Body of pancreas (tissue), 4 donors: Measurements from ENCODE around the gene GATAD2A.

Experiments
- POLR2A ChIP-seq, 3 donors: fragments of 450-650 bp; IDR thresholded peaks; one replicate each; pipeline ENCODE4 v1.6.1; 2016; ENCODE audit warnings: antibody characterized with exemption in 3 of 3, mild to moderate bottlenecking in 2 of 3
- TF ChIP-seq, protein P1 (sequence below), 7 experiments: fragments of 450-650 bp in 4 of 7; fragments of 200-600 bp in 3 of 7; sonication (generic) in 3 of 7; IDR thresholded peaks; one replicate each; pipeline ENCODE4 v1.5.1; 2016 to 2019; ENCODE audit warnings: antibody characterized with exemption in 7 of 7

DNA sequence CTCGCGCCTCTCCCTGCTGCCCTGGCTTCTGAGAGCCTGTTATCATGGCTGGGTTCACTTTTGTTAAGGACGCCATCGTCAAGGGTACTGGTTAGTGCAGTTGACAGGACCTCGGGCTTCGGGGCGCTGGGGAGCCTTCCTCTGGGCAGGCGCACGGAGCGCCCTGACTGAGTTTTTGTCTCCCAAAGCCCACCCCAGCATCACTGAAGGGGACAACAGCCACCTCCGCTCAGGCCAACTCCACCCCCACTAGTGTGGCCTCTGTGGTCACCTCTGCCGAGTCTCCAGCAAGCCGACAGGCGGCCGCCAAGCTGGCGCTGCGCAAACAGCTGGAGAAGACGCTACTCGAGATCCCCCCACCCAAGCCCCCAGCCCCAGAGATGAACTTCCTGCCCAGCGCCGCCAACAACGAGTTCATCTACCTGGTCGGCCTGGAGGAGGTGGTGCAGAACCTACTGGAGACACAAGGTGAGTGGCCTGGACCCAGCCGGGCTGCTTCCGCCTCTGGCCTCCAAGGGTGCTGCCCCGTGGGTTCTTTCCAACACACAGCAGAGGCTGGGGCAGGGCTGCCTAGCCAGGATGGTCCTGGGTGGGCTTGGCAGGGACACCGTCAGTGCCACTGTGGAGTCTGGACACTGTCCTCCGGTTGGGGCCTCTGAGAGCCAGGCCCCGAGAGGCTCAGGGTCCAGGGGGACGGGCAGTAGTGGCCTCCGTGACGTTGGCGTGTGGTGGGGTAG, 92.9 kb downstream of the GATAD2A start:
- TF ChIP-seq, protein P1, sequence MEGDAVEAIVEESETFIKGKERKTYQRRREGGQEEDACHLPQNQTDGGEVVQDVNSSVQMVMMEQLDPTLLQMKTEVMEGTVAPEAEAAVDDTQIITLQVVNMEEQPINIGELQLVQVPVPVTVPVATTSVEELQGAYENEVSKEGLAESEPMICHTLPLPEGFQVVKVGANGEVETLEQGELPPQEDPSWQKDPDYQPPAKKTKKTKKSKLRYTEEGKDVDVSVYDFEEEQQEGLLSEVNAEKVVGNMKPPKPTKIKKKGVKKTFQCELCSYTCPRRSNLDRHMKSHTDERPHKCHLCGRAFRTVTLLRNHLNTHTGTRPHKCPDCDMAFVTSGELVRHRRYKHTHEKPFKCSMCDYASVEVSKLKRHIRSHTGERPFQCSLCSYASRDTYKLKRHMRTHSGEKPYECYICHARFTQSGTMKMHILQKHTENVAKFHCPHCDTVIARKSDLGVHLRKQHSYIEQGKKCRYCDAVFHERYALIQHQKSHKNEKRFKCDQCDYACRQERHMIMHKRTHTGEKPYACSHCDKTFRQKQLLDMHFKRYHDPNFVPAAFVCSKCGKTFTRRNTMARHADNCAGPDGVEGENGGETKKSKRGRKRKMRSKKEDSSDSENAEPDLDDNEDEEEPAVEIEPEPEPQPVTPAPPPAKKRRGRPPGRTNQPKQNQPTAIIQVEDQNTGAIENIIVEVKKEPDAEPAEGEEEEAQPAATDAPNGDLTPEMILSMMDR (IDR thresholded peaks at IDR 0.05): no peak
- no peak for TF ChIP-seq POLR2A (IDR thresholded peaks at IDR 0.05)
